Heart left ventricle (tissue), 13 donors: ENCODE measurements around the gene LMO2.

Experiments used
- CTCF ChIP-seq, 12 donors: fragments of 200-600 bp; sonication (generic) in 4 of 12; IDR thresholded peaks; one replicate each; pipeline versions ENCODE4 v1.5.0 to v1.8.0; 2018 to 2022; ENCODE audit warnings: antibody characterized with exemption in 12 of 12, mild to moderate bottlenecking in 5 of 12
- POLR2A ChIP-seq, 2 donors: fragments of 450-650 bp; IDR thresholded peaks; one replicate each; pipeline ENCODE4 v1.6.1; 2017; ENCODE audit warnings: antibody characterized with exemption in 2 of 2, mild to moderate bottlenecking in 2 of 2, moderate library complexity in 2 of 2
- donor health status: ischemic (EF 13 %, LVEDD 7.1; RV severe dilation, severe dysfunction).
- donor health status: DM: no; HTN: yes; CAD: no.
- donor health status: DM: no; HTN: no; CAD: no.
- donor health status: ischemic (EF 25% LVEDD 6.9; RV normal size, moderate dysfunction).
- donor health status: ischemic (EF 25% LVEDD 5.7; RV mildly dilated, moderate dysfunction).
- donor health status: ischemic (EF 35%, LVEDD 5.7; RV mildly dilated, moderate dysfunction).
- donor health status: nonischemic (EF 11% LVEDD 7.7; RV severe dilation, severe dysfunction).
- donor health status: DM: yes; HTN: yes; CAD: no.
- donor health status: PGD.
- donor health status: ischemic (EF 29% LVEDD 5.4; RV normal size, mild dysfunction).
- donor health status: nonischemic (EF 23%, LVEDD 6.1; RV moderate dilation, normal function).

- no peak for TF ChIP-seq CTCF (IDR thresholded peaks at IDR 0.05)
- TF ChIP-seq POLR2A (IDR thresholded peaks at IDR 0.05) = no peak
Measured at GRCh38 chr11:33867996-33868646, 23.8 kb downstream of the LMO2 start.
